ENCODE data around the gene PDE6B.

DNA sequence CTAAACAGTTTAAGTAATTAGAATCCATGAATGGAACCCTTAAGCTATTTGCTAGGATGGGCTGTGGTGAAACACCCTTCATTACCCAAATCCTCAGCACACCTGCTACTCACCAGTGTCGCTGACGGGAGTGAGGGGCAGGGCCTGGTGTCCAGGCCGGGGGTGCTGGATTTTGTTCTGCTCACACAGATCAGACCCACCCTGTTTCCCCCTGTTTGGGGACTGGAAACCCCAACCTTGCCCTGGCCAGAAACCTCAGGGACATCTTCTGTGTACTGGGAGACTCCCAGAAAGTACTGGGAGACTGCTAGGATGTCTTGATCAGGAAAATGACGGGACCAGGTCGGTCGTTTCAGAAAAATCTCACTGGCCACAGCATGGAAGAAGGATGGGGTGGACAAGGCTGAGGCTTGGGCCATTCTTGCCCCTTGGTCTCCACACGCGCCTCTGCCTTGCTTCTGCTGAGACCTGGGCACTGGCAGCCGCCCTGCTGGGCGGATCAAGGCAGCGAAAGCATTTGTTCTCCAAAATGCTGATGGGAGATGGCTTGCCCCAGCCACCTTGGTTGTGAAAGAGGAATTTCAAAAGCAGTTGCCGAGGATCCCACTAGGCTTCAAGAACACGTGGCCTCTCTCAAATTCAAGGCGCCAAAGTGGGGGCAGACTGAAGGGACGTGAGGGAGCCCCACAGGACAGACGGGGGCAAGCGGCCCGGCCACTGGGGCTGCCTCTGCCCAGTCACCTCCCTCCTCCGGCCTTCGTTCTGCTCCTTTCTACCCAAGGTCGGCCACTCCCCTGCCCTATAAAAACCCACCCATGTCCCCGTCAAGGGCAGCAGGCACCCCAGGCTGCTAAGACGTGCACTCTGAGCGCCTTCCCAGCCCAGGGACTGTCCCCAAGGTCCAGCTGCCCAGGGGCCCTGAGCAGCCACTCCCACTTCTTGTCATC is 23.5 kb upstream of the PDE6B start:
- no peak for TF ChIP-seq TAF1 (IDR thresholded peaks at IDR 0.05; ENCODE audit: low read depth)
- TF ChIP-seq, protein P1, sequence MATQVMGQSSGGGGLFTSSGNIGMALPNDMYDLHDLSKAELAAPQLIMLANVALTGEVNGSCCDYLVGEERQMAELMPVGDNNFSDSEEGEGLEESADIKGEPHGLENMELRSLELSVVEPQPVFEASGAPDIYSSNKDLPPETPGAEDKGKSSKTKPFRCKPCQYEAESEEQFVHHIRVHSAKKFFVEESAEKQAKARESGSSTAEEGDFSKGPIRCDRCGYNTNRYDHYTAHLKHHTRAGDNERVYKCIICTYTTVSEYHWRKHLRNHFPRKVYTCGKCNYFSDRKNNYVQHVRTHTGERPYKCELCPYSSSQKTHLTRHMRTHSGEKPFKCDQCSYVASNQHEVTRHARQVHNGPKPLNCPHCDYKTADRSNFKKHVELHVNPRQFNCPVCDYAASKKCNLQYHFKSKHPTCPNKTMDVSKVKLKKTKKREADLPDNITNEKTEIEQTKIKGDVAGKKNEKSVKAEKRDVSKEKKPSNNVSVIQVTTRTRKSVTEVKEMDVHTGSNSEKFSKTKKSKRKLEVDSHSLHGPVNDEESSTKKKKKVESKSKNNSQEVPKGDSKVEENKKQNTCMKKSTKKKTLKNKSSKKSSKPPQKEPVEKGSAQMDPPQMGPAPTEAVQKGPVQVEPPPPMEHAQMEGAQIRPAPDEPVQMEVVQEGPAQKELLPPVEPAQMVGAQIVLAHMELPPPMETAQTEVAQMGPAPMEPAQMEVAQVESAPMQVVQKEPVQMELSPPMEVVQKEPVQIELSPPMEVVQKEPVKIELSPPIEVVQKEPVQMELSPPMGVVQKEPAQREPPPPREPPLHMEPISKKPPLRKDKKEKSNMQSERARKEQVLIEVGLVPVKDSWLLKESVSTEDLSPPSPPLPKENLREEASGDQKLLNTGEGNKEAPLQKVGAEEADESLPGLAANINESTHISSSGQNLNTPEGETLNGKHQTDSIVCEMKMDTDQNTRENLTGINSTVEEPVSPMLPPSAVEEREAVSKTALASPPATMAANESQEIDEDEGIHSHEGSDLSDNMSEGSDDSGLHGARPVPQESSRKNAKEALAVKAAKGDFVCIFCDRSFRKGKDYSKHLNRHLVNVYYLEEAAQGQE (IDR thresholded peaks at IDR 0.05; ENCODE audit: borderline replicate concordance): no peak
